PFSK-1 (cell line): ENCODE results near the gene PPM1H.

ENCODE experiments used
- FOXP2 ChIP-seq: optimal IDR thresholded peaks from 2 replicates; pipeline ENCODE3; 2011; ENCODE audit warnings: borderline replicate concordance, control low read depth, inconsistent platforms; ENCODE audit not compliant: insufficient read depth; ENCODE audit errors: extremely low read length, extremely low read depth
- POLR2AphosphoS5 ChIP-seq: IDR thresholded peaks from 2 replicates; pipeline ENCODE4 v1.6.1; 2012; ENCODE audit warnings: low read depth, mild to moderate bottlenecking, control low read depth, low read length, moderate library complexity
- SIN3A ChIP-seq: IDR thresholded peaks from 2 replicates; pipeline ENCODE4 v1.6.1; 2012; ENCODE audit warnings: mild to moderate bottlenecking, low read length, moderate library complexity, borderline replicate concordance; ENCODE audit not compliant: insufficient read depth
- TAF1 ChIP-seq: IDR thresholded peaks from 2 replicates; pipeline ENCODE4 v1.6.1; 2012; ENCODE audit warnings: low read length, control low read depth, borderline replicate concordance; ENCODE audit not compliant: insufficient read depth

DNA sequence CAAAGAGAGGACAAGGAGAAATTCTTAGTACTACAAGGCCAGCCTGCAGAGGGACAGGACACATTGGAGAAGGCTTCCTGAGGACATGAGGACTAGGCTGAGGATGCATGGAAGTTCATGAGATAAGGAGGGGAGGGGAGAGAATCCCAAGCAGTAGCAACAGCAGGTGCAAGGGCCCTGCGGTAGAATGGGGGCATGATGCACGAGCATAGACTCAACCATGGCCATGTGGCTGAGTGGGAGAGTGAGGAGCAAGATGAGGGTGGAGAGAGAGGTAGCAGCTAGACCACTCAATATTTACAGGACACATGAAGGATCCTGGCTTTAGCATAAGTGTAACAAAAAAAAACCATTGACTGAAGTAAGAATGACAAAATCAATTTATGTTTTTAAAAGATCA is 128.1 kb downstream of the PPM1H start:
- TF ChIP-seq POLR2AphosphoS5 (no peak), TAF1 (no peak), FOXP2 (no peak), SIN3A (no peak)
